IMR-90 (cell line): ENCODE measurements around the gene NEUROG3.

Source experiments
- BHLHE40 ChIP-seq: fragments of 150-350 bp; IDR thresholded peaks from 2 replicates; pipeline ENCODE4 v1.6.1; 2016; ENCODE audit warnings: mild to moderate bottlenecking, low read depth, low read length
- CHD1 ChIP-seq: IDR thresholded peaks from 2 replicates; pipeline ENCODE4 v1.6.1; 2012; ENCODE audit warnings: low read depth, low read length, improper control_type of control experiment
- MAFK ChIP-seq: IDR thresholded peaks from 2 replicates; pipeline ENCODE4 v1.6.1; 2012; ENCODE audit warnings: low read depth, low read length, improper control_type of control experiment
- MAZ ChIP-seq: IDR thresholded peaks from 2 replicates; pipeline ENCODE4 v1.6.1; 2012; ENCODE audit warnings: low read depth, mild to moderate bottlenecking, low read length, improper control_type of control experiment, moderate library complexity, borderline replicate concordance
- POLR2A ChIP-seq: IDR thresholded peaks from 2 replicates; pipeline ENCODE4 v1.6.1; 2012; ENCODE audit warnings: mild to moderate bottlenecking, low read depth, low read length
- RAD21 ChIP-seq: IDR thresholded peaks from 2 replicates; pipeline ENCODE4 v1.6.1; 2012; ENCODE audit warnings: low read length, improper control_type of control experiment
- RFX5 ChIP-seq: IDR thresholded peaks from 2 replicates; pipeline ENCODE4 v1.8.0; 2012; ENCODE audit warnings: low read depth, mild to moderate bottlenecking, low read length, moderate library complexity
- SMC3 ChIP-seq: fragments of 150-350 bp; IDR thresholded peaks from 2 replicates; pipeline ENCODE4 v1.6.1; 2016; ENCODE audit warnings: low read depth, mild to moderate bottlenecking, antibody characterized with exemption, low read length, moderate library complexity
- TF ChIP-seq, protein P1 (sequence below): fragments of 150-350 bp; IDR thresholded peaks from 2 replicates; pipeline ENCODE4 v1.6.1; 2017; ENCODE audit warnings: mild to moderate bottlenecking, antibody characterized with exemption, low read length, low read depth
- TF ChIP-seq, protein P2 (sequence below): conservative IDR thresholded peaks from 2 replicates; pipeline ENCODE4 v1.5.1; 2012; ENCODE audit warnings: mild to moderate bottlenecking, low read depth, low read length, improper control_type of control experiment

DNA sequence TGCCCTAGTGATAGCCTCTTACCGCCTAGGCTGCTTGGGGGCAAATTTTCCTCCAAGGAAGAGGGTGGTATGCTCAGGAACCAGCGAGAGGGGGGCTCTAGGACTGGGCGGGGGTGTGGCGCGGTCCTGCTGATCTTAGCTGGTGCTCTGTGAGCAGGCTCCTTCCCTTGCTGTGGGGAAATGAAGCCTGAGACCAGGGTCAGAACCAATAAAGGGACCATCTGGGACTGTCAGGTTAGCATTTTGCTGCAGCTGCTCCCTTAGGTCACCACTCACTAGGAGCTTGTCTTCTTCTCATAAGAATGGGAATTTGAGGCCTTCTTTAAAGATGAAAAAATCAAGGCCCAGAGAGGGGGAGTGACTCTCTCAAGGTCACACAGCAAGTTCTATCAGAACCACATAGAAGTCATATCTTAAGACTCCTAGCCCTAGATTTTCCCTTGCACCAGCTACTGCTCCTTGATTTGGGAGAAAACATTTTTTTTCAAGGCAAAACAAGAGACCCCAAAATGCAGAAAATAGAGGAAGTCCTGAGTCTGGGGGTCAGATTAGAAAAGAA lies 2.0 kb upstream of the NEUROG3 start:
- no peak for TF ChIP-seq CHD1
- TF ChIP-seq RAD21, result no peak
- TF ChIP-seq, protein P1, sequence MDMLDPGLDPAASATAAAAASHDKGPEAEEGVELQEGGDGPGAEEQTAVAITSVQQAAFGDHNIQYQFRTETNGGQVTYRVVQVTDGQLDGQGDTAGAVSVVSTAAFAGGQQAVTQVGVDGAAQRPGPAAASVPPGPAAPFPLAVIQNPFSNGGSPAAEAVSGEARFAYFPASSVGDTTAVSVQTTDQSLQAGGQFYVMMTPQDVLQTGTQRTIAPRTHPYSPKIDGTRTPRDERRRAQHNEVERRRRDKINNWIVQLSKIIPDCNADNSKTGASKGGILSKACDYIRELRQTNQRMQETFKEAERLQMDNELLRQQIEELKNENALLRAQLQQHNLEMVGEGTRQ, result no peak
- TF ChIP-seq, protein P2, sequence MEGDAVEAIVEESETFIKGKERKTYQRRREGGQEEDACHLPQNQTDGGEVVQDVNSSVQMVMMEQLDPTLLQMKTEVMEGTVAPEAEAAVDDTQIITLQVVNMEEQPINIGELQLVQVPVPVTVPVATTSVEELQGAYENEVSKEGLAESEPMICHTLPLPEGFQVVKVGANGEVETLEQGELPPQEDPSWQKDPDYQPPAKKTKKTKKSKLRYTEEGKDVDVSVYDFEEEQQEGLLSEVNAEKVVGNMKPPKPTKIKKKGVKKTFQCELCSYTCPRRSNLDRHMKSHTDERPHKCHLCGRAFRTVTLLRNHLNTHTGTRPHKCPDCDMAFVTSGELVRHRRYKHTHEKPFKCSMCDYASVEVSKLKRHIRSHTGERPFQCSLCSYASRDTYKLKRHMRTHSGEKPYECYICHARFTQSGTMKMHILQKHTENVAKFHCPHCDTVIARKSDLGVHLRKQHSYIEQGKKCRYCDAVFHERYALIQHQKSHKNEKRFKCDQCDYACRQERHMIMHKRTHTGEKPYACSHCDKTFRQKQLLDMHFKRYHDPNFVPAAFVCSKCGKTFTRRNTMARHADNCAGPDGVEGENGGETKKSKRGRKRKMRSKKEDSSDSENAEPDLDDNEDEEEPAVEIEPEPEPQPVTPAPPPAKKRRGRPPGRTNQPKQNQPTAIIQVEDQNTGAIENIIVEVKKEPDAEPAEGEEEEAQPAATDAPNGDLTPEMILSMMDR, result no peak
- no peak for TF ChIP-seq RFX5
- no peak for TF ChIP-seq SMC3
- no peak for TF ChIP-seq POLR2A
- no peak for TF ChIP-seq MAZ
- no peak for TF ChIP-seq BHLHE40
- no peak for TF ChIP-seq MAFK
